NCI-H2081 (cell line): Measurements from ENCODE around the gene EDEM2.
A peak's percentile ranks its signal among the peaks of the same experiment; 100 is the strongest.
"Not testable (repeated sequence)": the region's sequence is repeated elsewhere in the genome, so short reads cannot be mapped to it uniquely, and the experiment has no call there.

Experiments used
- DNase-seq, 2 experiments: peaks; one replicate each; lab custom pipeline; 2025; lab: John Stamatoyannopoulos, UW

EDEM2 gene

DNA sequence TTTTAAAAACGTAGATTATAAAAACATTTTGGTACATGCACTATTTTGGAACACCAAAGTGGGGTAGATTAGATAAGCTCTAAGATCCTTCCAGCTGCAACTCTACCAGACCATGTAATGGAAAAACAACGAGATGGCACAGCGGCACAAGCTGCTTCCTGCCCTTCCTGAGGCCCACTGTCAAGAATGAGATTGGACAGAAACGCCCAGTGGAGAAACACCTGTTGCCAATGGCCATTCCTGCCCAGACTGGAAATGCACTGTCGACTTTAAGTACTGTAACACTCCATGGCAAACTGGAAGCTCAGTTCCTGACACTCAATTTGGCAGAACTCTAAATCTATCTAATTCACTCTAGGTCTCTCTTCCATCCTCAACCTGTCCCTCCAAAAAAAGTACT lies 21.4 kb downstream of the EDEM2 start:
- DNase-seq = no peak

DNA sequence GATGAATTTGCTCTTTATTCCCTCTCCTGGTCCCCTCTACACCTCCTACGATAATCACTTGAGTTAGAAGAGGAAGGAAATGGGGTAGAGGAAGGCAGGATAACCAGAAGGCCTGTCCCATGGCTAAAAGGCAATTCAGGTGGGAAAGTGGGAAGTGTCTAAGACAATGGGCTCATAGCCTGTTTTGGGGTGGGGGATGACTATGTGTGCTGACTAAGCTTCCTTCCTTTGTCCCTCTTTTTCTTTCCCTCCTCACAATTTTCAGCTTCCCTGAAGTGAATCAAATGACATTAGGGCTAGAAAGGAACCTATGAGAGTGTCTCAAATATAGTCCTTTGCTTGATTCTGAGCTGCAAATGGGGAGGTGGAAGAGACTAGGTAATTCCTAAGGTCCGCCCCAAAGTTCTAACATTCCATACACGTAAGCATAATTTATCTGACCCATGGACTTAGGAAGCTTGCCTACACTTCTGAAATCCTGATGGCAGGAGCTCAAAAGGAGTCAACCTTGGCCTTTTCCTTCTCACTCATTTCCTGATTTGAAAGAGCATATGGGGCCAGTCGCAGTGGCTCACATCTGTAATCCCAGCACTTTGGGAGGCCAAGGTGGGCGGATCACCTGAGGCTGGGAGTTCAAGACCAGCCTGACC lies 24.3 kb downstream of the EDEM2 start:
- no peak for DNase-seq

DNA sequence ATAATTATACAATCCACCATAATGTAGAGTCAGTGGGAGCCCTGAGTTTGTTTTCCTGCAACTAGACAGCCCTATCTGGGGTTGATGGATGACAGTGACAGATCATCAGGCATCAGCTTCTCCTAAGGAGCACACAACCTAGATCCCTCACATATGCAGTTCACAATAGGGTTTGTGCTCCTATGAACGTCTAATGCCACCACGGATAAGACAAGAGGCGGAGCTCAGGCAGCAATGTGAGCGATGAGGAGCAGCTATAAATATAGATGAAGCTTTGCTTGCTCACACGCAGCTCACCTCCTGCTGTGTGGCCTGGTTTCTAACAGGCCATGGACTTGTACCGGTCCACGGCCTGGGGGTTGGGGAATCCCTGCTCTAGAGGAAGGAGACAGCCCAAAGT lies 25.9 kb downstream of the EDEM2 start:
- DNase-seq = no peak

DNA sequence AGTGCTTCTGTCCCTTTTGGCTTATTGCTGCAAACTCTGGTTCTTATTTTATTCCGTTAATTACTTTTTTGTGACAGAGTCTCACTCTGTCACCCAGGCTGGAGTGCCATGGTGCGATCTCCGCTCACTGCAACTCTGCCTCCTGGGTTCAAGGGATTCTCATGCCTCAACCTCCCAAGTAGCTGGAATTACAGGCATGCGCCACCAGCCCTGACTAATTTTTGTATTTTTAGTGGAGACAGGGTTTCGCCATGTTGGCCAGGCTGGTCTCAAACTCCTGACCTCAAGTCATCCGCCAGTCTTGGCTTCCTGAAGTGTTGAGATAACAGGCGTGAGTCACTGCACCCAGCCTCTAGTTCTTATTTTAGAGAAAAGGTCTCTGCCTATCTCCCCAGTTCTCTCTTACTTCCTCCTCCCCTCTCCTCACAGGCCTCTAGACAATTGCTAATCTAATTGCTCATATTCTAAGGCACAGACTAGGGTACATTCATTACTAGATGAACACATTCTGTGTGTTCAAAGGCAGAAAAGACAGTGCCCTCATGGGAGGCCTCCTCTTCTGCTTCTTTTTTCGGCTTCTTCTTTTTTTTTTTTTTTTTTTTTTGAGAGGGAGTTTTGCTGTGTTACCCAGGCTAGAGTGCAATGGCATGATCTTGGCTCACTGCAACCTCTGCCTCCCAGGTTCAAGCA lies 27.0 kb downstream of the EDEM2 start:
- DNase-seq = no peak

DNA sequence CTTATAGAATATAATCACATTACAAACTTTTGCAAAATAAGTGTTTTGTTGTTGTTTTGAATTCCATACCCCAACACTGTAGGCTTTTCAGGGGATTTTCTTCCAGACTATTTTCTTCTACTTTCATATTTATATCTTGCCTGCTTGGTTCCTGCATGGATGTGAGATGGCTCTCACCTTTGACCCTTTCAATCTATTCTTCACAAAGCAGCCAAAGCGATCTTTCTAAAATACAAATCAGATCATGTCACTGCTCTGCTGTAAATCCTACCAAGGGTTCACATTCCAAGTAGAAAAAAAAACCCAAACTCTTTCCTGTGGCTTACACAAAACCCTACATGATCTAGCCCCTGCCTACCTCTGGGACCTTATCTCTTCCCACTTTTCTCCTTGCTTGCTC lies 29.5 kb downstream of the EDEM2 start:
- DNase-seq = no peak

DNA sequence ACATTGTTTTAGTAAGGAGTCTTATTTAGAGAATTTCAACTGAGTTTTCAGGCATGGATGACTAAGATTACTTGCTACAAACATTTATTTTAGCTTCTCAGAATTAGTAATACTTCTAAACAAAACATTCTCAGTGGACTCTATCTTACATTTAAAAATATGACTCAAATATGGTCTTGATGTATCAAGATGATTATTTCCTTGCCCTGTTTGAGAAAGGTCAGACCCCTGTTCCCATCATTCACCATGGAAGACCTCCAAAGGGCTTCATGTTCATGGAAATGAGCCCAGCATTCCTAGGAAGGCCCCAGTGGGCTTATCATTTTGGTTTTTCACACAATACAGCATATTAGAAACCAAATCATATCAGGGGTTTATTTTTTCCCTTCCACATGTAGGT lies 29.9 kb downstream of the EDEM2 start:
- DNase-seq = no peak

DNA sequence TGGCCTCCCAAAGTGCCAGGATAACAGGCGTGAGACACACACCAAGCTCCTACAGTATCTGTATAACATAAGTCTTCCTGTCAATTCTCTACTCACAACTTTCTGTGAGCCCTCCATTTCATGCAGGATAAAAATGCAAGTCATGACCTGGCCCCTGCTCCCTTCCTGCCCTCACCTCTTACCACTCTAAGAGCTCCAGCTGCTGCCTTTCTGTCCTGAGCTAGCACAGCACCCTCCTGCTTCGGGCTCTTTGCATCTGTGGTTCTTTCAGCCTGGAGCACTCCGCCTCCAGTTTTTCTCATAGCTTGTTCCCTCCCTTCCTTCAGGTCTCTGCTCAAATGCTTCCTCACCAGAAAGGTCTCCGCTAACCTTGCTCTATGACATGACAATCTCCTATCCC lies 30.9 kb downstream of the EDEM2 start:
- no peak for DNase-seq

DNA sequence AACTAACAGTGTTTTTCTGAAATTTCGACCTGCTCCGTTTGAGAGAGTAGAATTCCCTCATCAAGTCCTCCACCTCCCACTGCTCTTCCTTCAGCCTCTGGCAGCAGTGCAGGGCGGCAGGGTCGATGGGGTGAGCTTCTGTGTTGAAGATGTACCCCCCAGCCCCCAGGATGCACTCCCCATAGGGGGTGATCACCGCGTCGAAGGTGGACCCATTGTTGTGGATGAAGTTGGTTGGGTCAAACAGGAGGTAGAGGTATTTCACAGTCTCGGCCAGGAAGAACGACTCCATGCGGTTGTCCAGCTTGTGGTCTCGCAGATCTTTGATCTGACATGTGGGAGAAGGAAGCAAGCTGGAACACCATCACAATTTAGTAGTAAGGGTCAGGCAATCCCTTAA lies 31.5 kb downstream of the EDEM2 start:
- no peak for DNase-seq

DNA sequence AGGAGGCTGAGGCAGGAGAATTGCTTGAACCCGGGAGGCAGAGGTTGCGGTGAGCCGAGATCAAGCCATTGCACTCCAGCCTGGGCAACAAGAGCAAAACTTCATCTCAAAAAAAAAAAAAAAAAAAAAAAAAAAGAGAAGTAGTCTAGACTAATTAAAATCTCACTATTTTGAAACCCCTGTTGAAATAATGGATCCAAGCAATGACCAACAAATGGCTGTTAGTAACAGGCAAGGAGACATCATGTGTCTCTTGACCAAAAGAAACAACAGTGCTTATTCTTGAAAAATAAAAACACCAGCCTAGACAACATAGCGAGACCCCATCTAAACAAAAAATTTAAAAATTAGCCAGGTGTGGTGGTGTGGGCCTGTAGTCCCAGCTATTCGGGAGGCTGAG lies 34.9 kb downstream of the EDEM2 start:
- DNase-seq = not testable (repeated sequence)

DNA sequence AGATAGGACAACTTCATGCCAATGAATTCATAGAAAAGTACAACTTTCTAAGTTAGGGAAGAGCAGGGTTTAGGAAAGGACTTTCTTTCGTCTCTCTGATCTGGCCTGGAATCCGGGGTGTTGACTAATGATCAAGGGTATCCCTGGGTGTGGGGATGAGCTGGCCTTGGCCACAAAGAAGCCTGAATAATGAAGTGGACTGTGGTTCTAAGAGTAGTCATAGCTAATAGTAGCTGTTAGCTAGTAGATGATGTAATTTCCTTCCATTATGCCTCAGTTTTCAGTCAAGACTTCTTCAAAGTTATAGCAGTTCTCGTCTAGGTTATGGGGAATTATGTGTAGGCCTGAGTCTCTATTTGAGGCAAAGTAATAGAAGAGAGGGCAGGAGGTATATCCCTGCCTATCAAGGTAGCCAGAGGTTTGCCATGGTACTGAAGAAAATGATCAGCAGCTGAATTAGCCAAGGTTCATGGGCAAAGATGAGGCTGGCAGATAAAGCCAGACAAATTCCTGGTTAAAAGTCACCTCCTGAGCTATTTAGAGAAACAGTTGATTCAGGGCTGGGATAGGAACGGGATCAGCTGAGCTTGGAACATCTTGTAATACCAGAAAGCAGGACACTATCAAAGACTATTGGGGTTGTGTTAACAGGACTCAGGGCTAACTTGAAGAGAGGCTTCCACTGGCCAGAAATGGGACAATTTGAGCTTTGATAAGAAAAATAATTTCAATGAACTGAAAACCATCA lies 35.8 kb downstream of the EDEM2 start:
- DNase-seq = no peak

DNA sequence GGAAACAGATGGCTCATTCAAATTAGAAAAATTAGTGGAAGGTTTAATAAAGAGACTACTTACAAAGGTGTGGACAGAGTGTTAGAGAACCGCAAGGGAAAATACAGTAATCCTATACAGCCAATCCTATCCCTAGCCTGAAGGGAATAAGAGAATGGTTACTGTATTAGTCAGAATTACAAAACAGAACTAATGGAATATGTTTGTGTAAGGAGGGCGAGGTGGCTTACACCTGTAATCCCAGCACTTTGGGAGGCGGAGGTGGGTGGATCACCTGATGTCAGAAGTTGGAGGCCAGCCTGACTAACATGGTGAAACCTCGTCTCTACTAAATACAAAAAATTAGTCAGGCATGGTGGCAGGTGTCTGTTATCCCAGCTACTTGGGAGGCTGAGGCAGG lies 38.2 kb downstream of the EDEM2 start:
- no peak for DNase-seq

DNA sequence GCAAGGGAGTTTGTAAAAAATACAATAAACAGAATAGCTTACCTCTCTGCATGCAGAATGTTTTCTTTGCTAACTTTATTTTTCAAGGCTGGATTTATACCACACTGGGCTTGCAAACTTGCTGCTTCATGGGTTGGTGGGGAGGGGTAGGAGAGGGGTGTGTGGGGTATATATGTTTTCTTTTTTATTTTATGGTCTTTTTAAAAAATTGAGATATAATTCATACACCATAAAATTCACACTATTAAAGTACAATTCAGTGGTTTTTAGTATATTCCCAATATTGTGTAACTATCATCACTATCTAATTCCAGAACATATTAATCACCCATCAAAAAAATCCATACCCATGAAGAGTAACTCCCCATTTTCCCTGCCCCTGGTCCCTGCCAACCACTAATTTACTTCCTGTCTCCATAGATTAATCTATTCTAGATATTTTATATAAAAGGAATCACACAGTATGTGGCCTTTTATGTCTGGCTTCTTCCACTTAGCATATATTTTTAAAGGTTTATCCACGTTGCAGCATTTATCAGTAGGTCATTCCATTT lies 40.2 kb downstream of the EDEM2 start:
- DNase-seq = no peak

DNA sequence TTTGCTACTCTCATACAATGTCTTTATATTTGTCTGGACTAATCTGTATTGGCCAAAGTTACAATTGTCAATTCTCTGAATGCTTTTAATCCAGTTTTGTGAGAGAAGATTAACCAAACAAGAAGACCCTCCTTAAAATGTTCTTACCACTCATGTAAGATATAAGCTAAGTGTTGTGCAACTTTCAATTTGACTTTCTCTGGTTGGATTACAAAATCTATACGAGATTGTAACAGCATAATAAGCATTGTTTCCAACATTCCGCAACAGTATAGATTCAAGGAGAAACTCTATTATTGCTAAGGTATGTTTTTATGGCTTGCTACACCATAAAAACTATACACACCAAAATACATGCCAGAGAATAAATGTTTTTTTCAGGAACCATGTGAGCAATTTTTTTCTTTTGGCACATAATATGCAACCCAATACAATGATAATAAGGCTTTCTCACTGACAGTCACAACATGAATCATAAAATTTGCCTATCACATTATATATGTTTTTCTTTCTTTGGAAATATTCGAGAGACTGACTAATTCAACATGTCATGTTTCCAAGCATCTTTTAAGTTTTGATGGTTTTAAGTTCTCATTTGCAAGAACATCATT lies 42.3 kb downstream of the EDEM2 start:
- DNase-seq = no peak

DNA sequence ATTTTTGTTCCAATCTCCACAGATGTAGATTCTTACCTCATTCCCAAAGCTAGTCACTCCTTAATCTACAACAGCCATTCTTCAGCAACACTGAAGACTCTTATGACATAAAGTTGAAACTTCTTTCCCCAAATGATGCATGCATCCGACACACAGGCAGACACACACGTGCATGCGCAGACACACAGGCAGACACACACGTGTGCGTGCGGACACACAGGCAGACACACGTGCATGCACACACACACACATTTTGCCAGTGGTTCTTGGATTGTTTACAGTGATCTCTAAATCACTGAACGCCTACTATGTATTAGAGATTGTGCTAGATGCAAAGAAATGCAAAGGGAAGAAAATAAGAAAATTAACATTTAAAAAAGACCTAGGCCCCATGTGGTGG lies 45.5 kb downstream of the EDEM2 start:
- DNase-seq = no peak

DNA sequence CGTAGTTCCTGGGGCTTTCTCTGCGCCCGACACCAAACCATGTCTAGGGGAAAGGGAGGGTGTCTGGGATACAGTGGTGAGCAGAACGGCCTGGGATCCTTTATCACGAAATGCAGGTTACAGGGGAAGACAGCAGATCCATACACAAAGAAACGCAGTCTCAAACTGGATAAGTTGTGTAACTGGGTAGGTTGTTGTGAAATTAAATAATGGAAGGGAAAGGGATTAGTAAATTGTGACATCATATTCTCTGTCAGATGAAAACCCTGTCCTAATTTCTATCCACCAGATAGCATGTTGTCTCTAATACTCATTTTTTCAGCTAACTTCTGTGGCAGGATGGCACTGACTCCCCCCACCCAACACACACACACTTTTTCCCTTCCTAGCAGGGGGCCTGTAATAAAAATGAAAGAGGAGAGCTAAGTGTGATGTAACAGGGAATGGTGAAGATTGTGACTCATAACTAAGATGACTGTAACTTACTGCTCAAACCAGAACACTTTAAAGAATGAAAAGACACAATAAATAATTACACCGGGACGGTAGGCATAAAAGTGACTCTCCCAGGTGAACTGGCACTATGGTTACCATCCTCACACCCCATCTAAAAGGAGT lies 53.8 kb downstream of the EDEM2 start:
- no peak for DNase-seq

DNA sequence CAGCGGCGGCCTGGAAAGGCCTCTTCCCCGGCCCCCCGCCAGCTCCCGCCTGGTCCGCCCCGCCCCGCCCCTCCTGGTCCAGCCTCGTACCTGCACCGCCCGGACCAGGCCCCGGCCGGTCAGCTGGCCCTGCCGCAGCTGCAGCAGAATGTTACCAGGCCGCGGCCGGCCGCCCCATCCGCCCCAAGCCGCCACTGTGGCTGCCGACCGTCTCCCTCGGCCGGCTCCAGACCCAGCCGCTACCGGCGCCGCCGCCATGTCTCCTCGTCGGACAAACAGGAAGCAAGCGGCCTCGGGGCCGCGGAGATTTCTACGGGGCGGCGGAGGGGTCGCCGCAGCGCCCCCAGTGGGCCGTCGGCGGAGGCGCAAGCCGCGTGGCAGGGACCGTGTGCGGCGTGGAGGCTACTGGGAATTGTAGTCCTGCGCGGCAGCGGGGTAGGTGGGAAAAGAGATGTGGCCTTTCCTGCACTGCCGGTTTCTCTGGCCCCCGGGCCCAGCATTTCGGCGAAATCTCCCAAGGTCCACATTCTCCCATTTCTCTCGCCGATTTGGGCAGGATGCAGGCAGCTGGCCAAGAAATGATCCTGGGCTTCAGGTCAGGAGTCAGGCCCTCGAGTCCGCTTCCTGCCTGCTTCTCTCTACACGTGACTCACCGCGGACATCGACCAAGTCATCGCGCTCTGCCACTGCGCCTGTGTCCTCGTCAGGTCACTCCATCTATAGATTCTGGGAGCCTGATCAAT lies 54.4 kb downstream of the EDEM2 start, which contains the start of gene TRPC4AP:
TRPC4AP (minus strand) TSS at position 284 of the 743 bp plus-strand sequence; CDS start at position 258, 26 bp downstream.
- DNase-seq = peak; percentile 88 to 91

DNA sequence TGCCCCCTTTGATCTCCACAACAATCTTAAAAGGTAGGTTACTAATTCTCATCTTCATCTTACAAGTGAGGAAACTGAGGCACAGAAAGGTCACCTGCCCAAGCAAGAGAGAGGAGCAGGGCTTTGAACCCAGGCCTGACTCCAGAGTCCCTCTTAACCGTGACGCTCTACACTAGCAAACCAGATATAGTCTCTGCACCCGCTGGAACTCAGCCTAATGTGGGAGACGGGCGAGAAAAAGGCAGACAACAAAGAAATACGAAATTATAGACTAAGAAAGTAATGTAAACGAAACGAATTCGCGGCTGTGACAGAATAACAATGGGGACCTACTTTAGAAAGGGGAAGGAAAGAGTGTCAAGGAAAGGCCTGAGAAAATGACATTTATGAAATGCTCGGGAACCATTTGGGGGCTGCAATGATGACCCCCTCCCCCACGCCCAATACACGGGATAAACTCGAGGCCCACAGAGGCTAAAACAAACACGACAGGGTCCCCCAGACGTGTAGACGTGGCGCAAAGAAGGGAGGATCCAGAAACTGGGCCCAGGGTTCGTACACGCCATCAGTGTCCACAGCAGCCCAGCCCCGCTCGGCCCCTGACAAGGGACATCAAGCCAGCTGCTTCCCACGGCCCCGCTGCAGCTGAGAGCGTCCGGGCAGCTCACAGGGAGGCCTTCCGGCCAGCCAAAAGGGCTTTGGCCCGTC lies 55.2 kb downstream of the EDEM2 start:
- DNase-seq = peak in 1 of 2 experiments; percentile 24

DNA sequence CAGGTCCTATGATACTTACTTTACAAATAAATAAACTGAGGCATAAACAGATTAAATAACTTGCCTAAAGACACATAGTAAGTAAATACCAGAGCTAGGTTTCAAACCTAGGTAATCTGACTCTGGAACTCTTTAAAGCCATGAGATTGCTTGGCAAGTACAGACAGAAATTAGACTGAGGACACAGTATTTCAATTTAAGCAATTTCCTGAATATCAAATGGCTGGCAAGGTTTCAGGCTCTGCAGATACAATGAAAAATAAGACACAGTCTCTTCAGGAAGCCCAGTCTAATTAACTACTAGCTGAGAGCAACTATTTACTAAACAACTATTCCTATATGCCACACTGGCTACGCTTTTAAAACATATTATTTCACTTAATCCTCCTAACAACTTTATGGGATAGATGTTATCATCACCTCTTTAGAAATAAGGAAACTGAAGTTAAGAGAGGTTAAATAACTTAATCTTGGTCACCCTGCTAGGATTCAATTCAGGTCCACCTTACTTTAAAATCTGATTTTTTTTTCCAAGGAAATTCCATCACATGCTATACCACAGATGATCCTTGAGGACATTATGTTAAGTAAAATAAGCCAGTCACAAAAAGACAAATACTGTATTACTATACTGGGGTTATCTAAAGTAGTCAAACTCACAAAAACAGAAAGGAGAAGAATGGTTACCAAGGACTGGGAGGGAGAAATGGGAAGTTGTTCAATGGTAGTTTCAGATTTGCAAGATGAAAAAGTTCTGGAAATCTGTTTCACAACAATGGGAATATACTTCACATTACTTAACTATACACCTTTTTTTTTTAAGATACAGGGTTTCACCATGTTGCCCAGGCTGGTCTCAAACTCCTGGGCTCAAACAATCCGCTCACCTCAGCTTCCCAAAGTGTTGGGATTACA lies 58.6 kb downstream of the EDEM2 start:
- DNase-seq = peak in 1 of 2 experiments; percentile 3

DNA sequence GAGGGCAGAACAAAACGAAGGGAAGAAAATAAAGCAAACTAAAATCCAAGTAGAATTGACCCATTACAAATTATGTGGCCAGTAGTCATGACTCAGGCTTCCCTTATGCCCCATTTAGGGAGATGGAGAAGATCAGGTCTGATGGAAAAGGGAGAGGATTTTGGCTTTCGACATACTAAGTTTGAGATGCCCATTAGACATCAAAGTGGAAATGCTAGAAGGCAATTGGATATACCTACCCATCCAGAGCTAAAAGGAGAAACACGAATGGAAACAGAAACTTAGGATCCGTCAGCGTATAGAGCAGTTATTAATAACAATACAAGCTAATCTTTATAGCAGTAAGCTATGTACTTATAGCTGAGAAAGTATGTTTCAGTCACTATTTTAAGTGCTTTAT lies 59.3 kb downstream of the EDEM2 start:
- no peak for DNase-seq
